ENCODE data around the gene CCR7. TPM values are rescaled to one million over a fixed set of nuclear protein-coding genes. Genes with fewer than 3 reads are reported as not detected.

CCR7 gene
- total and polyA plus RNA-seq, 2 of the 8 experiments (the other 6 are each of a cell fraction or from before 2014, with no cell fraction given) = 0.12 to 0.17 TPM

DNA sequence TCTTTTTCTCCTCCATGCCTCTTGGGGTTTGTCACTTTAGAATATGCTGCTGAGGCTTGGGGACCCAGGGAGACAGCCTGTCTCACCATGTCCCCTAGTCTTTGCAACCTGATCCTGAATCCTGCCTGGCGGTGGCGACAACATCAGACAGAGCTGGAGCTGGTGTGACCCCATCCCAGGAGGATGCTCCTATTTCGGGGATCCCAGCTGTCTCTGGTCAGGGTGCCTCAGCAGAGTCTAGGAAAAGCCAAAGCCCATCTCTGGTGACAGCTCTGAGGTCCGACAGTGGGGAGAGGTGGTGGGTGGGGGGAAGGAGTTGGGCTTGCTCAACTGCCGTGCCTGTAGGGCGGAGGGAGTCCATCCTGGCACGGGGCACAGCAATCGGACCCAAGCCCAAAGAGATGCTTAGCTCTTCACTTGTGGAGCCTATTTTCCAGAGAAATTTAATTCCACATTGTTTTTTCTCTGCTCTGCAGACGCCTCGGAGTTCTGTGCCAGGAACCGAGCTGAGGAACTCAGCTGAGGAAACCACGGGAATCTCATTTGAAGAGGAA lies 53.5 kb downstream of the CCR7 start:
- TF ChIP-seq RFX5 (IDR thresholded peaks at IDR 0.05; ENCODE audit: borderline replicate concordance, low read depth, low read length) (no peak), GTF2F1 (IDR thresholded peaks at IDR 0.05; ENCODE audit: borderline replicate concordance, low read depth, low read length) (no peak), CBX5 (IDR thresholded peaks at IDR 0.05; ENCODE audit: low read depth, low read length) (no peak), SIN3A (conservative IDR thresholded peaks at IDR 0.05 in 1 of 2, IDR thresholded peaks at IDR 0.05 in 1 of 2; ENCODE audit: low read depth in 1 of 2, low read length in 2 of 2) (no peak), JUN (IDR thresholded peaks at IDR 0.05; ENCODE audit: low read depth, low read length) (no peak), EZH2 (IDR thresholded peaks at IDR 0.05; ENCODE audit: low read depth, low read length, severe bottlenecking) (no peak), KDM5A (IDR thresholded peaks at IDR 0.05; ENCODE audit: low read length) (no peak), ASH2L (IDR thresholded peaks at IDR 0.05; ENCODE audit: low read length) (no peak), CHD2 (IDR thresholded peaks at IDR 0.05; ENCODE audit: low read length) (no peak)
- H3K9ac ChIP-seq (replicated peaks in 1 of 4; ENCODE audit: extremely low read depth in 1 of 4, low read depth in 3 of 4, low read length in 3 of 4) = no peak overlapping the region
- H3K4me2 ChIP-seq (ENCODE audit: insufficient read depth in 1 of 2, low read depth in 2 of 2, low read length in 2 of 2) = no peak overlapping the region
- no peak overlapping the region for H2AFZ ChIP-seq (ENCODE audit: low read length)
- H3K56ac ChIP-seq (replicated peaks; ENCODE audit: insufficient read length, low read depth, low read length) = no peak overlapping the region
- no peaks in the 10 kb centered on the region for H3K9me3 ChIP-seq (ENCODE audit: insufficient read depth in 2 of 2, low read depth in 1 of 2, low read length in 1 of 2)
- H2BK5ac ChIP-seq (ENCODE audit: low read depth, low read length) = no peak overlapping the region
- no peak overlapping the region for H2AK5ac ChIP-seq (ENCODE audit: low read depth, low read length)
- 0 out of 2 replicates have a peak overlapping the region, but pooled peaks have one; percentile 25 for H2BK15ac ChIP-seq (ENCODE audit: low read length)
- H3K36me3 ChIP-seq (ENCODE audit: control insufficient read depth in 2 of 4, insufficient read depth in 4 of 4, low read length in 3 of 4) = no peaks in the 10 kb centered on the region
- no peak overlapping the region; the same call in 1 of the 2 replicates for H3K18ac ChIP-seq (ENCODE audit: extremely low read depth, low read length)
- no peak overlapping the region for H2BK20ac ChIP-seq (ENCODE audit: low read length)
- H3K27ac ChIP-seq (ENCODE audit: low read depth, low read length) = no peak overlapping the region
- H3K23ac ChIP-seq (ENCODE audit: insufficient read length) = no peak overlapping the region
- no peak overlapping the region for H3K4me3 ChIP-seq (ENCODE audit: extremely low read depth in 1 of 4, insufficient read depth in 2 of 4, low read depth in 3 of 4, low read length in 4 of 4)
- H3K27me3 ChIP-seq (replicated peaks in 1 of 4; ENCODE audit: control insufficient read depth in 3 of 4, extremely low read depth in 1 of 4, insufficient read depth in 3 of 4, low read length in 3 of 4) = no peaks in the 10 kb centered on the region
- ChIA-PET POLR2A (ENCODE audit: partially characterized antibody) (interaction anchor here (1.0 kb wide), 1 partner anchor 11 kb away, joined by 3 read pairs; no protein-coding TSS in a partner anchor), CTCF (ENCODE audit: partially characterized antibody) (interaction anchor here (0.9 to 2.6 kb wide), 7 partner anchors 10 to 72 kb away, joined by 4 to 7 read pairs (median 5); partner anchors contain the start of gene TNS4)
- peaks cover 3 to 10% (median 5%) of the 10 kb centered on the region in 4 experiments; a peak in 5 of 7 replicates for H3K4me1 ChIP-seq (replicated peaks in 1 of 4; ENCODE audit: control insufficient read depth in 3 of 4, insufficient read depth in 4 of 4, low read length in 3 of 4)
- H3K14ac ChIP-seq (ENCODE audit: insufficient read length) = no peak overlapping the region
- no peak overlapping the region for H3K4ac ChIP-seq (replicated peaks; ENCODE audit: insufficient read length, low read depth, low read length)
- FAIRE-seq = no peak
- no peaks in the 10 kb centered on the region for H4K20me1 ChIP-seq (replicated peaks in 1 of 2; ENCODE audit: control insufficient read depth in 1 of 2, insufficient read depth in 2 of 2, low read length in 2 of 2)
- 97% methylated on average over 8 of the region's 12 CpGs; no CpG with 5 or more reads in 1 of the 2 experiments for WGBS, 2 experiments (ENCODE audit: extremely low coverage in 1 of 2, insufficient coverage in 1 of 2, insufficient read length in 1 of 2, insufficient replicate concordance in 2 of 2, low coverage in 1 of 2, low lambda C conversion rate in 2 of 2, missing lambda C conversion rate in 1 of 2)
- H3K23me2 ChIP-seq (ENCODE audit: low read depth, low read length) = no peaks in the 10 kb centered on the region; the same call in 1 of the 2 replicates
- no peak for DNase-seq (ENCODE audit: low read depth in 1 of 2, low spot score in 2 of 2)
- H4K91ac ChIP-seq (replicated peaks; ENCODE audit: insufficient read length, low read length) = no peak overlapping the region
- H2BK12ac ChIP-seq (ENCODE audit: low read depth, low read length) = no peak overlapping the region; the same call in 1 of the 2 replicates
- H2BK120ac ChIP-seq (replicated peaks; ENCODE audit: low read depth, low read length) = no peak overlapping the region
- H4K5ac ChIP-seq (ENCODE audit: insufficient read length, low read depth, low read length) = no peak overlapping the region
- no peaks in the 10 kb centered on the region for H3K79me2 ChIP-seq (ENCODE audit: control insufficient read depth in 1 of 2, insufficient read depth in 2 of 2, low read length in 2 of 2)
- H3K79me1 ChIP-seq (ENCODE audit: low read depth, low read length) = no peaks in the 10 kb centered on the region
- no peak overlapping the region for H4K8ac ChIP-seq (ENCODE audit: extremely low read depth, insufficient read depth, low read length)
